Gastroesophageal sphincter (tissue), 4 donors: ENCODE measurements around the gene CLIP2. TPM values are rescaled to one million over a fixed set of nuclear protein-coding genes. Genes with fewer than 3 reads are reported as not detected.
"Not testable (repeated sequence)": the region's sequence is repeated elsewhere in the genome, so short reads cannot be mapped to it uniquely, and the experiment has no call there.

ENCODE experiments used
- ATAC-seq: fragments of 150-250 bp; one replicate; pipeline ENCODE4 v1.9.1; 2016; ENCODE audit warnings: mild to moderate bottlenecking, moderate library complexity
- H3K27ac ChIP-seq, 4 donors: fragments of 200-600 bp; sonication (generic) in 3 of 4; 1 replicate in 3 of 4; 2 replicates in 1 of 4; pipeline ENCODE4 v1.5.1; 2016 to 2019
- H3K27me3 ChIP-seq: fragments of 200-600 bp; sonication (generic); one replicate; pipeline ENCODE4 v1.5.1; 2019
- H3K36me3 ChIP-seq, 2 donors: fragments of 200-600 bp; sonication (generic); one replicate each; pipeline ENCODE4 v1.5.1; 2019; ENCODE audit warnings: control low read depth in 1 of 2
- H3K4me1 ChIP-seq, 3 donors: fragments of 200-600 bp; sonication (generic); 1 replicate in 2 of 3; 2 replicates in 1 of 3; pipeline ENCODE4 v1.5.1; 2016 to 2019; ENCODE audit warnings: control low read depth in 2 of 3
- H3K4me3 ChIP-seq, 2 donors: fragments of 200-600 bp; sonication (generic); one replicate each; pipeline ENCODE4 v1.5.1; 2019; ENCODE audit warnings: mild to moderate bottlenecking in 1 of 2, moderate library complexity in 1 of 2
- H3K9me3 ChIP-seq, 3 donors: fragments of 200-600 bp; sonication (generic); one replicate each; pipeline ENCODE4 v1.5.1; 2017 to 2019; ENCODE audit warnings: control low read depth in 2 of 3
- EP300 ChIP-seq: sonication (generic); formaldehyde crosslinking; IDR thresholded peaks from one replicate; pipeline ENCODE4 v1.6.1; 2017; ENCODE audit warnings: antibody characterized with exemption, mild to moderate bottlenecking
- POLR2A ChIP-seq, 2 donors: fragments of 450-650 bp; IDR thresholded peaks; one replicate each; pipeline ENCODE4 v1.6.1; 2017; ENCODE audit warnings: antibody characterized with exemption in 2 of 2, mild to moderate bottlenecking in 2 of 2, moderate library complexity in 1 of 2
- POLR2AphosphoS5 ChIP-seq: sonication (generic); formaldehyde crosslinking; IDR thresholded peaks from one replicate; pipeline ENCODE4 v1.6.1; 2017; ENCODE audit warnings: antibody characterized with exemption
- WGBS, 2 donors: methylation state at CpG; one replicate each; pipeline ENCODE4 v1.1.5; 2018; ENCODE audit warnings: low coverage in 1 of 2; 5-methylcytosine and 5-hydroxymethylcytosine counted together
- total RNA-seq, 4 donors: library from RNA; depleted of rRNA; stranded (reverse); fragments of >200 nt; gene quantifications; one replicate each; pipeline ENCODE4 v1.1.0, GENCODE V29; 2016
- TF ChIP-seq, protein P1 (sequence below), 4 experiments: fragments of 200-600 bp in 2 of 4; fragments of 450-650 bp in 2 of 4; sonication (generic) in 1 of 4; IDR thresholded peaks; one replicate each; pipeline ENCODE4 v1.5.1; 2017 to 2019; ENCODE audit warnings: antibody characterized with exemption in 4 of 4, mild to moderate bottlenecking in 2 of 4, moderate library complexity in 2 of 4

CLIP2 gene
- total RNA-seq, 4 donors from 2014 or later, result 23.0 to 50.7 (median 35.5) TPM

DNA sequence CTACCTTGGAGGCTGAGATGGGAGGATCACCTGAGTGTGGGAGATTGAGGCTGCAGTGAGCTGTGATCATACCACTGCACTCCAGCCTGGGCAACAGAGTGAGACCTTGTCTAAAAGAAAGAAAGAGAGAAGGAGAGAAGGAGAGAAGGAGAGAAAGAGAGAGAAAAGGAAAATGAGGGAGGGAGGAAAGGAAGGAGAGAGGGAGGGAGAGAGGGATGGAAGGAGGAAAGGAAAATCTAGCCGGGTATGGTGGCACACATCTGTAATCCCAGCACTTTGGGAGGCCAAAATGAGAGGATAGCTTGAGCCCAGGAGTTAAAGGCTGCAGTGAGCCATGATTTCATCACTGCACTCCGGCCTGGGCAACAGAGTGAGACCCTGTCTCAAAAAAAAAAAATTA, 121.6 kb downstream of the CLIP2 start:
- Histone ChIP-seq H3K9me3 (no peaks in the 10 kb centered on the region), H3K27me3 (peaks cover 16% of the 10 kb centered on the region), H3K27ac (no peak overlapping the region), H3K4me3 (no peak overlapping the region), H3K4me1 (no peaks in the 10 kb centered on the region), H3K36me3 (no peaks in the 10 kb centered on the region)
- ATAC-seq, result no peak
- TF ChIP-seq POLR2AphosphoS5, result no peak
- TF ChIP-seq EP300, result no peak
- no peak for TF ChIP-seq POLR2A (IDR thresholded peaks at IDR 0.05)
- TF ChIP-seq, protein P1, sequence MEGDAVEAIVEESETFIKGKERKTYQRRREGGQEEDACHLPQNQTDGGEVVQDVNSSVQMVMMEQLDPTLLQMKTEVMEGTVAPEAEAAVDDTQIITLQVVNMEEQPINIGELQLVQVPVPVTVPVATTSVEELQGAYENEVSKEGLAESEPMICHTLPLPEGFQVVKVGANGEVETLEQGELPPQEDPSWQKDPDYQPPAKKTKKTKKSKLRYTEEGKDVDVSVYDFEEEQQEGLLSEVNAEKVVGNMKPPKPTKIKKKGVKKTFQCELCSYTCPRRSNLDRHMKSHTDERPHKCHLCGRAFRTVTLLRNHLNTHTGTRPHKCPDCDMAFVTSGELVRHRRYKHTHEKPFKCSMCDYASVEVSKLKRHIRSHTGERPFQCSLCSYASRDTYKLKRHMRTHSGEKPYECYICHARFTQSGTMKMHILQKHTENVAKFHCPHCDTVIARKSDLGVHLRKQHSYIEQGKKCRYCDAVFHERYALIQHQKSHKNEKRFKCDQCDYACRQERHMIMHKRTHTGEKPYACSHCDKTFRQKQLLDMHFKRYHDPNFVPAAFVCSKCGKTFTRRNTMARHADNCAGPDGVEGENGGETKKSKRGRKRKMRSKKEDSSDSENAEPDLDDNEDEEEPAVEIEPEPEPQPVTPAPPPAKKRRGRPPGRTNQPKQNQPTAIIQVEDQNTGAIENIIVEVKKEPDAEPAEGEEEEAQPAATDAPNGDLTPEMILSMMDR (IDR thresholded peaks at IDR 0.05), result no peak
- 60 to 70% methylated on average over 2 of the region's 2 CpGs for WGBS, 2 donors

DNA sequence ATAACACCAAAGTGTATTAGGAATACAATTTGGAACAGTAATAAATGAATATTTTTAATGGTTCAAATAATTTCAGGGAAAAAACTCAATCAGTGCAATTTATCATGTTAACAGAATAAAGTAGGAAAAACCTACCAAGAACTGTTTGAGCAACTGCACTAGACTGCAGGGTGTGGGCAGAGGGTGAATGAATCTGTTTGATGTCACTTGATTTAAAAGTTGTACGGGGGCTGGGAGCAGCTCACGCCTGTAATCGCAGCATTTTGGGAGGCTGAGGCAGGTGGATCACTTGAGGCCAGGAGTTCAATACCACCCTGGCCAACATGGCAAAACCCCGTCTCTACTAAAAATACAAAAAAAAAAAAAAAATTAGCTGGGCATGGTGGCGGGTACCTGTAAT, 122.4 kb downstream of the CLIP2 start:
- H3K36me3 ChIP-seq, H3K4me1 ChIP-seq, H3K4me3 ChIP-seq, H3K9me3 ChIP-seq, H3K27ac ChIP-seq, ATAC-seq: not testable (repeated sequence)
- H3K27me3 ChIP-seq, result peaks cover 16% of the 10 kb centered on the region
- 75 to 82% methylated on average over 4 to 5 of the region's 5 CpGs for WGBS, 2 donors

DNA sequence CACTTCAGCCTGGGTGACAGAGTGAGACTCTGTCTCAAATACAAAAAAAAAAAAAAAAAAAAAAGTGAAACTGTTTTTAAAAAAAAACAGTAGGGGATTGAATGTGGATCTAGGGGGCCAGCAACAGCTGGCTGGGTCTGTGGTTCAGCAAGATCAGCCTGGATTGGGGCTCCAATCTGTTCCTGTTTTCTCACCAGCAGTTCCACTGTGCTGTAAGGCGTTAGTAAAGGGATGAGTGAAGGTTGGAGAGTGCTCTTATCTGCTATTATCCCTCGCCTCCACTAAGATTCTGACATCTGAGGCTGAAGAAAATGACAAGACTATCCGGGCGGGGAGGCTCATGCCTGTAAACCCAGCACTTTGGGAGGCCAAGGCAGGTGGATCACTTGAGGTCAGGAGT, 122.8 kb downstream of the CLIP2 start:
- ATAC-seq, result no peak
- 0 to 30% methylated on average over 1 to 4 of the region's 4 CpGs for WGBS, 2 donors

DNA sequence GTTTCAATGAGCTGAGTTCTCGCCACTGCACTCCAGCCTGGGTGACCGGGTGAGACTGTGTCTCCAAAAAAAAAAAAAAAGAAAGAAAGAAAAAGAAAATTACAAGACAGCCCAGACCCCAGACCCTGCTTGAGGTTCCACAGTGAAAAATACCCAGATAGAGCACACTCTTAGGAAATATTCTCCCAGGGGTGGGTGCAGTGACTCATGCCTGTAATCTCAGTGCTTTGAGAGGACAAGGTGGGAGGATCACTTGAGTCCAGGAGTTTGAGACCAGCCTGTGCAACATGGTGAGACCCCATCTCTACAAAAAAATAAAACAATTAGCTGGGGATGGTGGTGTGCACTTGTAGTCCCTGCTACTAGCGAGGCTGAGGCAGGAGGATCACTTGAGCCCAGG, 123.4 kb downstream of the CLIP2 start:
- peaks cover 21% of the 10 kb centered on the region for H3K27me3 ChIP-seq
- WGBS, 2 donors, result 73% methylated on average over 3 of the region's 3 CpGs; no CpG with 5 or more reads in 1 of the 2 donors
- TF ChIP-seq POLR2A (IDR thresholded peaks at IDR 0.05) (no peak), EP300 (no peak), POLR2AphosphoS5 (no peak)
- TF ChIP-seq, protein P1 (IDR thresholded peaks at IDR 0.05), result no peak
- H3K27ac ChIP-seq, result no peak overlapping the region
- peaks cover 0 to 6% (median 0%) of the 10 kb centered on the region in 3 donors for H3K4me1 ChIP-seq
- H3K9me3 ChIP-seq, result no peaks in the 10 kb centered on the region
- no peak for ATAC-seq
- H3K36me3 ChIP-seq, result no peaks in the 10 kb centered on the region
- no peak overlapping the region for H3K4me3 ChIP-seq

More for the DNA sequence above, 122.8 kb downstream of the CLIP2 start:
- no peaks in the 10 kb centered on the region for H3K36me3 ChIP-seq
- no peak overlapping the region for H3K27ac ChIP-seq
- no peak for TF ChIP-seq POLR2AphosphoS5
- TF ChIP-seq, protein P1 (IDR thresholded peaks at IDR 0.05), result no peak
- H3K27me3 ChIP-seq, result peaks cover 18% of the 10 kb centered on the region
- H3K9me3 ChIP-seq, result no peaks in the 10 kb centered on the region
- no peak overlapping the region for H3K4me3 ChIP-seq
- H3K4me1 ChIP-seq, result peaks cover 0 to under 1% (median 0%) of the 10 kb centered on the region in 3 donors

DNA sequence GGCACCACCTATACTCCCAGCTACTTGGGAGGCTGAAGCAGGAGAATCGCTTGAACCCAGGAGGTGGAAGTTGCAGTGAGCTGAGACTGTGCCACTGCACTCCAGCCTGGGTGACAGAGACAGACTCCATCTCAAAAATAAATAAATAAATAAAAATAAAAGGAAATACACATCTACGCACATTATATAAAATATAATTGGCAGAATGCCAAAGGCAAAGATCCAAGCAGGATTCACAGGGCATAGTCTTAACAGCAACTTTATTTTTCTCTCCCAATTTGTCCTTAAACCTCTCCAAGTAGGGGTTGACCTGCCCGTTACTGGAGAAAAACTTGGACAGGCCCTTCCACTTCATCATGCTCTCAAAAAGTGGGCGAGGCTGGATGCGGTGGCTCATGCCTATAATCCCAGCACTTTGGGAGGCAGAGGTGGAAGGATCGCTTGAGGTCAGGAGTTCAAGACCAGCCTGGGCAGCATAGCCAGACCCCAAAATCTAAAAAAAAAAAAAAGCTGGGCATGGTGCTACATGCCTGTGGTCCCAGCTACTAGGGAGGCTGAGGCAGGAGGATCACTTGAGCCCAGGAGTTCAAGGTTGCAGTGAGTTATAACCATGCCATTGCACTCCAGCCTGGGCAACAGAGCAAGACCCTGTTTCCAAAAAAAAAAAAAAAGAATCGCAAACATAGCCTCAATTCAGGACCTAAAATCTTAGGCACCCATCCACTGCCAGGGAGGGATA, 125.6 kb downstream of the CLIP2 start:
- not testable (repeated sequence) for H3K36me3 ChIP-seq, H3K4me3 ChIP-seq, ATAC-seq, H3K4me1 ChIP-seq, H3K9me3 ChIP-seq, H3K27ac ChIP-seq
- peaks cover 19% of the 10 kb centered on the region for H3K27me3 ChIP-seq
- 69% methylated on average over 6 of the region's 7 CpGs; no CpG with 5 or more reads in 1 of the 2 donors for WGBS, 2 donors

DNA sequence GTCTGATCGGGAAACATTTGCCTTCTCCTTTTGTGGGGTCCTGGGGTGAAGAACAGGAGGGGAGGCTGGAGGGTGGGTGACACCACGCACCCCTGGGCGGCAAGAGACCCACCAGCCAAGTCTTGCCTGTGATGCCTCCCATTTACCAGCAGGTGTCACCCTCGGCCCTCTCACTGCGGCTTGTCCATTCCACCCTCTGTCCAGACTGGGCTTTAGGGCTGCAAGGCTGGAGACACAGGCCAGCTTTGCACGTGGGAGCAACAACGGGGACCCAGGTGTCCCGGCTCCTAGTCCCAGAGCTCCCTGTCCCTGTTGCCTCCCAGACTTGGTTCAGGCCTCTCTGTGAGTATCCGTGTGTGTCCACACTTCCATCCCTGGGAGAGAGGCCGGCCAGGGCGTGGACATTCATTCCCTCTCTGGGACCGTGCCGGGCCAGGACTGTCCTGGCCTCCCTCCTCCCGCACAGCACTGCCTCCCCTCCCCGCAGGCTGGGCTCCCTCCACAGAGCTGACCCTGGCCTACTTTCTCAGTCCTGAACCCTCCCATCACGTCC, 128.3 kb downstream of the CLIP2 start:
- Histone ChIP-seq H3K27me3 (peaks cover 5% of the 10 kb centered on the region), H3K9me3 (no peaks in the 10 kb centered on the region), H3K4me1 (peaks cover 0 to 9% (median 0%) of the 10 kb centered on the region in 3 donors), H3K36me3 (no peaks in the 10 kb centered on the region), H3K27ac (no peak overlapping the region), H3K4me3 (no peak overlapping the region)
- 15% methylated on average over 14 of the region's 16 CpGs; no CpG with 5 or more reads in 1 of the 2 donors for WGBS, 2 donors
- peak; percentile 87 for ATAC-seq
- no peak for TF ChIP-seq EP300
- TF ChIP-seq, protein P1 (IDR thresholded peaks at IDR 0.05), result peak in 3 of 4 experiments; percentile 90 to 97 (median 96)
